Measurements from ENCODE around the gene PPP1R27. TPM values are rescaled to one million over a fixed set of nuclear protein-coding genes. Genes with fewer than 3 reads are reported as not detected.
A peak's percentile ranks its signal among the peaks of the same experiment; 100 is the strongest.

Gene PPP1R27
- total and polyA plus RNA-seq, 9 of the 15 experiments (the other 6 are each of a cell fraction or from before 2014, with no cell fraction given) = 0.29 to 6.9 (median 1.5) TPM; not detected in 2

- TF ChIP-seq ZBTB43 (CRISPR knock-in tag; IDR thresholded peaks at IDR 0.05) (0 out of 2 replicates have a peak, but pooled peaks have one; percentile 27), SIRT6 (IDR thresholded peaks at IDR 0.05; ENCODE audit: low read depth, low read length) (no peak), RBM25 (IDR thresholded peaks at IDR 0.05; ENCODE audit: low read depth, low read length, severe bottlenecking) (no peak), ZBTB40 (IDR thresholded peaks at IDR 0.05) (no peak), ZBTB40 (CRISPR knock-in tag; IDR thresholded peaks at IDR 0.05) (peak; percentile 24; the same call in 1 of the 2 replicates), KLF1 (tag; IDR thresholded peaks at IDR 0.05) (peak; percentile 62; the same call in 1 of the 2 replicates), THAP12 (CRISPR knock-in tag; IDR thresholded peaks at IDR 0.05) (peak; percentile 77; the same call in 1 of the 2 replicates), CTBP1 (IDR thresholded peaks at IDR 0.05; ENCODE audit: borderline replicate concordance) (0 out of 2 replicates have a peak, but pooled peaks have one; percentile 19), ZBTB17 (CRISPR knock-in tag; IDR thresholded peaks at IDR 0.05) (peak; percentile 34; the same call in 1 of the 2 replicates), HNRNPH1 (optimal IDR thresholded peaks at IDR 0.05; ENCODE audit: low read depth, low read length) (peak; percentile 28), SMAD4 (CRISPR knock-in tag; conservative IDR thresholded peaks at IDR 0.05) (peak; percentile 25; the same call in 1 of the 2 replicates), ETS1 (conservative IDR thresholded peaks at IDR 0.05; ENCODE audit: control insufficient read depth, low read depth, low read length) (peak; percentile 51; the same call in 1 of the 2 replicates)
Observed at GRCh38 chr17:81870131-81870980, 35.5 kb upstream of the PPP1R27 start (continued).
